H9 (cell line): ENCODE measurements around the gene PREB. TPM values are rescaled to one million over a fixed set of nuclear protein-coding genes. Genes with fewer than 3 reads are reported as not detected.
A peak's percentile ranks its signal among the peaks of the same experiment; 100 is the strongest.

Experiments used
- DNase-seq: peaks from one replicate; pipeline ENCODE4 v3.0.0-alpha.2; 2017
- H2AFZ ChIP-seq: one replicate; pipeline ENCODE4 v1.6.1; 2013; ENCODE audit warnings: mild to moderate bottlenecking, low read length, control low read depth, moderate library complexity
- H2AK5ac ChIP-seq: 2 replicates; pipeline ENCODE4 v1.6.1; 2013; ENCODE audit warnings: low read length, control low read depth, mixed read lengths; ENCODE audit not compliant: insufficient read length
- H2BK120ac ChIP-seq: one replicate; pipeline ENCODE4 v1.6.1; 2013; ENCODE audit warnings: low read depth, mild to moderate bottlenecking, low read length, control low read depth, inconsistent platforms; ENCODE audit not compliant: poor library complexity, severe bottlenecking
- H2BK12ac ChIP-seq: 2 replicates; pipeline ENCODE4 v1.6.1; 2013; ENCODE audit warnings: low read length, control low read depth, mixed read lengths, low read depth; ENCODE audit not compliant: insufficient read length
- H2BK15ac ChIP-seq: 2 replicates; pipeline ENCODE4 v1.6.1; 2013; ENCODE audit warnings: low read depth, low read length, control low read depth
- H2BK20ac ChIP-seq: one replicate; pipeline ENCODE4 v1.6.1; 2013; ENCODE audit warnings: low read depth, mild to moderate bottlenecking, low read length, control low read depth, inconsistent platforms; ENCODE audit not compliant: poor library complexity, severe bottlenecking
- H2BK5ac ChIP-seq: 2 replicates; pipeline ENCODE4 v1.6.1; 2013; ENCODE audit warnings: low read length, control low read depth, mixed read lengths; ENCODE audit not compliant: insufficient read length
- H3K14ac ChIP-seq: 2 replicates; pipeline ENCODE4 v1.6.1; 2013; ENCODE audit warnings: low read length, control low read depth; ENCODE audit not compliant: insufficient read depth
- H3K18ac ChIP-seq: 2 replicates; pipeline ENCODE4 v1.6.1; 2013; ENCODE audit warnings: low read depth, mild to moderate bottlenecking, mixed read lengths, low read length, control low read depth; ENCODE audit not compliant: insufficient read length
- H3K23ac ChIP-seq: 2 replicates; pipeline ENCODE4 v1.6.1; 2013; ENCODE audit warnings: low read length, control low read depth, mixed read lengths, low read depth; ENCODE audit not compliant: insufficient read length
- H3K23me2 ChIP-seq: 2 replicates; pipeline ENCODE4 v1.6.1; 2013; ENCODE audit warnings: low read depth, mild to moderate bottlenecking, mixed read lengths, low read length, control low read depth; ENCODE audit not compliant: insufficient read length, poor library complexity, severe bottlenecking
- H3K27ac ChIP-seq: 2 replicates; pipeline ENCODE4 v1.5.1; 2013; ENCODE audit warnings: low read length, control low read depth, mixed read lengths, low read depth; ENCODE audit not compliant: insufficient read length
- H3K27me3 ChIP-seq: 2 replicates; pipeline ENCODE4 v1.6.1; 2013; ENCODE audit warnings: low read length, control low read depth, inconsistent platforms; ENCODE audit not compliant: insufficient read depth
- H3K4ac ChIP-seq: 2 replicates; pipeline ENCODE4 v1.6.1; 2013; ENCODE audit warnings: low read depth, mild to moderate bottlenecking, control low read depth, inconsistent platforms, low read length, moderate library complexity
- H3K4me1 ChIP-seq: 2 replicates; pipeline ENCODE4 v1.6.1; 2013; ENCODE audit warnings: low read length, control low read depth, inconsistent platforms; ENCODE audit not compliant: insufficient read depth
- H3K4me2 ChIP-seq: 2 replicates; pipeline ENCODE4 v1.6.1; 2013; ENCODE audit warnings: low read length, control low read depth, mixed read lengths; ENCODE audit not compliant: insufficient read length, insufficient read depth
- H3K56ac ChIP-seq: 2 replicates; pipeline ENCODE4 v1.6.1; 2013; ENCODE audit warnings: low read depth, mild to moderate bottlenecking, mixed read lengths, low read length, control low read depth; ENCODE audit not compliant: insufficient read length
- H3K79me1 ChIP-seq: 2 replicates; pipeline ENCODE4 v1.6.1; 2013; ENCODE audit warnings: low read depth, mild to moderate bottlenecking, moderate library complexity, low read length, control low read depth, inconsistent platforms; ENCODE audit not compliant: insufficient read depth, poor library complexity, severe bottlenecking
- H3K79me2 ChIP-seq: 2 replicates; pipeline ENCODE4 v1.6.1; 2013; ENCODE audit warnings: low read length, control low read depth, inconsistent platforms; ENCODE audit not compliant: insufficient read depth
- H3K9ac ChIP-seq: 2 replicates; pipeline ENCODE4 v1.6.1; 2013; ENCODE audit warnings: low read length, control low read depth, mixed read lengths; ENCODE audit not compliant: insufficient read length; ENCODE audit errors: extremely low read depth
- H3K9me3 ChIP-seq: one replicate; pipeline ENCODE4 v1.6.1; 2013; ENCODE audit warnings: low read depth, low read length, inconsistent platforms; ENCODE audit not compliant: control insufficient read depth
- H3T11ph ChIP-seq: one replicate; pipeline ENCODE4 v1.6.1; 2013; ENCODE audit warnings: mild to moderate bottlenecking, low read length, control low read depth, inconsistent platforms
- H4K20me1 ChIP-seq: one replicate; pipeline ENCODE4 v1.6.1; 2013; ENCODE audit not compliant: control insufficient read depth, insufficient read length, insufficient read depth
- H4K5ac ChIP-seq: 2 replicates; pipeline ENCODE4 v1.6.1; 2013; ENCODE audit warnings: low read depth, mild to moderate bottlenecking, mixed read lengths, low read length, control low read depth; ENCODE audit not compliant: insufficient read length
- H4K8ac ChIP-seq: replicated peaks from 2 replicates; pipeline ENCODE4 v1.6.1; 2013; ENCODE audit warnings: low read length, control low read depth, mixed read lengths, low read depth; ENCODE audit not compliant: insufficient read length
- H4K91ac ChIP-seq: 2 replicates; pipeline ENCODE4 v1.6.1; 2013; ENCODE audit warnings: low read depth, mild to moderate bottlenecking, moderate library complexity, mixed read lengths, low read length, control low read depth; ENCODE audit not compliant: insufficient read length
- H3K27ac Mint-ChIP-seq, 3 experiments: 2 replicates in 2 of 3; 3 replicates in 1 of 3; pipeline ENCODE4 v1.8.0; 2020 to 2021; ENCODE audit warnings: mixed read lengths in 3 of 3, mild to moderate bottlenecking in 1 of 3, moderate library complexity in 1 of 3
- H3K27me3 Mint-ChIP-seq: 2 replicates; pipeline ENCODE4 v1.8.0; 2021; ENCODE audit warnings: low read depth, mild to moderate bottlenecking, moderate library complexity, mixed read lengths
- H3K36me3 Mint-ChIP-seq, 3 experiments: 2 replicates in 2 of 3; 3 replicates in 1 of 3; pipeline ENCODE4 v1.8.0; 2020 to 2021; ENCODE audit warnings: low read depth in 3 of 3, mixed read lengths in 3 of 3; ENCODE audit not compliant: insufficient read depth in 1 of 3
- H3K4me1 Mint-ChIP-seq, 2 experiments: 2 replicates each; pipeline ENCODE4 v1.8.0; 2020; ENCODE audit warnings: mixed read lengths in 2 of 2
- H3K4me3 Mint-ChIP-seq, 2 experiments: 2 replicates in 1 of 2; 3 replicates in 1 of 2; pipeline ENCODE4 v1.8.0; 2020 to 2021; ENCODE audit warnings: mild to moderate bottlenecking in 2 of 2, mixed read lengths in 2 of 2, moderate library complexity in 1 of 2
- H3K9me3 Mint-ChIP-seq, 2 experiments: 2 replicates in 1 of 2; 3 replicates in 1 of 2; pipeline ENCODE4 v1.8.0; 2020; ENCODE audit warnings: mild to moderate bottlenecking in 2 of 2, mixed read lengths in 2 of 2, moderate library complexity in 1 of 2
- WGBS: extraction: QIAGEN DNeasy Blood & Tissue Kit; methylation state at CpG from one replicate; pipeline ENCODE4 v1.1.7; 2013; ENCODE audit warnings: missing lambda C conversion rate, low lambda C conversion rate, mixed read lengths; ENCODE audit not compliant: insufficient read length; ENCODE audit errors: extremely low coverage; 5-methylcytosine and 5-hydroxymethylcytosine counted together
- total RNA-seq: library from RNA; stranded (reverse); gene quantifications from 2 replicates; pipeline ENCODE4 v1.2.1, GENCODE V29; 2021
- TF ChIP-seq, protein P1 (sequence below): fragments of 200-600 bp; sonication (generic); conservative IDR thresholded peaks from 3 replicates; pipeline ENCODE4 v1.8.0; 2021; ENCODE audit warnings: antibody characterized with exemption, mild to moderate bottlenecking

PREB gene
- total RNA-seq, 1 experiment from 2014 or later = 43.6 TPM

DNA sequence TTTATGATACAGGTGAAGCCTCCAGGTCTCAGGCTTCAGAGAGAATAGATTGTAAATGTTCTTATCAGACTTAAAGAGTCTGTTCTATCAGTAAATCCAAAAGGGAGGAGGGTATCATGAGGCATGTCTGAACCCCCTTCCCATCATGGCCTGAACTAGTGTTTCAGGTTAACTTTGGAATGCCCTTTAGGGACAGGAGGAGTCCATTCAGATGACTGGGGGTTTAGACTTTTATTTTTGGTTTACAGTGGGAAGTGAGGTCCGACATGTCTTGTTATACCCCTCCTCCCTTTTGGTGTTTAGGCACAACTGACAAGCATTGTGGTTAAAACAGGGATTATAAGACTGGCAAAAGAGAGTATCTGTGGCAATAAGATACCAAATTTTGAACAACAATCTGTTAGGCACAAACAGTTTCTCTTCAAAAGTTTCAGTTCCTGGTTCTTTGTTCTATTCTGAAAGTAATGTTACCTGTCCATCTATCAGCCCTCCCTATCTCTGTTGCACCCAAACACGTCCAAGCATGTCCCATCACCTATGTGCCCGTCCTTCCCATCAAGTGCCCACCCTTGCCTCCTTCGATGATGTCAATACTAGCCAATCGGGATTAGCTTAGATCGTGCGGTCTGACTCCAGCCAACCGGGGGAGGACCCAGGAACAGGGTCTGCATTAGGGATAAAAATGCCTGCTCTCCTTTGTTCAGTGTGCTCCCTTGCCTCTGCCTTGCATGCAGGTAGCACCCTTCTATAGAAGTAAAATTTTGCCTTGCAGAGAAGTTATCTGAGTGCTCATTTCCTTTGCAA lies 30.7 kb upstream of the PREB start:
- no peak overlapping the region for H3K4ac ChIP-seq
- H3K79me1 ChIP-seq = no peaks in the 10 kb centered on the region
- WGBS = no CpG with 5 or more reads among the region's 8 CpGs
- TF ChIP-seq, protein P1, sequence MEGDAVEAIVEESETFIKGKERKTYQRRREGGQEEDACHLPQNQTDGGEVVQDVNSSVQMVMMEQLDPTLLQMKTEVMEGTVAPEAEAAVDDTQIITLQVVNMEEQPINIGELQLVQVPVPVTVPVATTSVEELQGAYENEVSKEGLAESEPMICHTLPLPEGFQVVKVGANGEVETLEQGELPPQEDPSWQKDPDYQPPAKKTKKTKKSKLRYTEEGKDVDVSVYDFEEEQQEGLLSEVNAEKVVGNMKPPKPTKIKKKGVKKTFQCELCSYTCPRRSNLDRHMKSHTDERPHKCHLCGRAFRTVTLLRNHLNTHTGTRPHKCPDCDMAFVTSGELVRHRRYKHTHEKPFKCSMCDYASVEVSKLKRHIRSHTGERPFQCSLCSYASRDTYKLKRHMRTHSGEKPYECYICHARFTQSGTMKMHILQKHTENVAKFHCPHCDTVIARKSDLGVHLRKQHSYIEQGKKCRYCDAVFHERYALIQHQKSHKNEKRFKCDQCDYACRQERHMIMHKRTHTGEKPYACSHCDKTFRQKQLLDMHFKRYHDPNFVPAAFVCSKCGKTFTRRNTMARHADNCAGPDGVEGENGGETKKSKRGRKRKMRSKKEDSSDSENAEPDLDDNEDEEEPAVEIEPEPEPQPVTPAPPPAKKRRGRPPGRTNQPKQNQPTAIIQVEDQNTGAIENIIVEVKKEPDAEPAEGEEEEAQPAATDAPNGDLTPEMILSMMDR = no peak
- no peak overlapping the region for H3K23ac ChIP-seq
- H2BK12ac ChIP-seq = no peak overlapping the region
- H3K23me2 ChIP-seq = no peaks in the 10 kb centered on the region
- no peak overlapping the region for H3K4me2 ChIP-seq
- H2BK5ac ChIP-seq = no peak overlapping the region
- no peaks in the 10 kb centered on the region for H3K27me3 ChIP-seq
- Mint-ChIP-seq H3K36me3 (peaks cover 0 to 5% (median 0%) of the 10 kb centered on the region in 3 experiments; a peak in 3 of 7 replicates), H3K4me1 (peaks cover 22 to 23% of the 10 kb centered on the region in 2 experiments), H3K27ac (no peak overlapping the region; a peak in 1 of 7 replicates), H3K9me3 (peaks cover 4 to 10% of the 10 kb centered on the region in 2 experiments; a peak in 2 of 5 replicates), H3K4me3 (no peak overlapping the region), H3K27me3 (peaks cover 3% of the 10 kb centered on the region)
- H4K5ac ChIP-seq = no peak overlapping the region
- no peaks in the 10 kb centered on the region for H3K79me2 ChIP-seq
- no peak overlapping the region for H3K9ac ChIP-seq
- no peak overlapping the region for H2AK5ac ChIP-seq
- no peak overlapping the region for H2BK20ac ChIP-seq
- peak; percentile 53 for DNase-seq
- H3K9me3 ChIP-seq = no peaks in the 10 kb centered on the region
- no peak overlapping the region for H3K14ac ChIP-seq
- H2AFZ ChIP-seq = peak overlapping the region; percentile 69
- no peak overlapping the region for H3K18ac ChIP-seq
- no peak overlapping the region for H2BK120ac ChIP-seq
- H3K27ac ChIP-seq = no peak overlapping the region
- peaks cover 2% of the 10 kb centered on the region; the same call in 1 of the 2 replicates for H3K4me1 ChIP-seq
- H3K56ac ChIP-seq = no peak overlapping the region
- no peak overlapping the region for H3T11ph ChIP-seq
- no peak overlapping the region for H4K91ac ChIP-seq
- H2BK15ac ChIP-seq = no peak overlapping the region
- no peaks in the 10 kb centered on the region for H4K20me1 ChIP-seq
- no peak overlapping the region for H4K8ac ChIP-seq
